Measurements from ENCODE around the gene CD99L2. TPM values are rescaled to one million over a fixed set of nuclear protein-coding genes. Genes with fewer than 3 reads are reported as not detected.

CD99L2 gene
- total RNA-seq, 1 experiment from 2014 or later, result 9.4 TPM

GRCh38 chrX:150899191-150899757 lies 806 bp upstream of the CD99L2 start:
- ChIA-PET POLR2A (interaction anchor here (0.6 to 1.7 kb wide), 3 partner anchors 33 to 182 kb away, joined by 4 to 7 read pairs (median 6); partner anchors contain the start of gene HMGB3), CTCF (interaction anchor here (1.0 kb wide), 1 partner anchor 127 kb away, joined by 3 read pairs; no protein-coding TSS in a partner anchor)
- no peak for TF ChIP-seq ZNF232 (CRISPR knock-in tag; IDR thresholded peaks at IDR 0.05)
- peaks cover 48% of the 10 kb centered on the region for H3K4me1 Mint-ChIP-seq
- peaks cover 3% of the 10 kb centered on the region for H3K9me3 Mint-ChIP-seq
- peak overlapping the region; percentile 97 for H3K27ac Mint-ChIP-seq
- H3K27me3 Mint-ChIP-seq (ENCODE audit: low read depth), result no peaks in the 10 kb centered on the region
- H3K36me3 Mint-ChIP-seq, result 0 out of 2 replicates have a peak, but pooled peaks cover 2% of the 10 kb centered on the region
- H3K4me3 Mint-ChIP-seq, result peak overlapping the region; percentile 73
- ATAC-seq (0 out of 2 replicates have a peak, but pooled peaks have one; percentile 2), DNase-seq (ENCODE audit: low spot score) (peak; percentile 40)

GRCh38 chrX:150897421-150898320 lies 797 bp downstream of the CD99L2 start:
- Mint-ChIP-seq H3K27me3 (ENCODE audit: low read depth) (no peaks in the 10 kb centered on the region), H3K9me3 (peaks cover 3% of the 10 kb centered on the region), H3K36me3 (0 out of 2 replicates have a peak, but pooled peaks cover 2% of the 10 kb centered on the region), H3K4me3 (peak overlapping the region; percentile 66), H3K27ac (no peak overlapping the region; the same call in 1 of the 2 replicates), H3K4me1 (peaks cover 34% of the 10 kb centered on the region)
- POLR2A ChIA-PET, result interaction anchor here (0.5 to 1.2 kb wide), 3 partner anchors 69 to 126 kb away, joined by 3 to 4 read pairs (median 3); no protein-coding TSS in a partner anchor
- no peak for ATAC-seq
- CTCF ChIA-PET, result interaction anchor here (0.7 kb wide), 1 partner anchor 71 kb away, joined by 3 read pairs; no protein-coding TSS in a partner anchor
- DNase-seq (ENCODE audit: low spot score), result peak; percentile 47
- TF ChIP-seq STAT6 (CRISPR knock-in tag; conservative IDR thresholded peaks at IDR 0.05; ENCODE audit: low read depth) (no peak), ZNF263 (CRISPR knock-in tag; IDR thresholded peaks at IDR 0.05; ENCODE audit: low read depth) (no peak), FOXJ3 (CRISPR knock-in tag; IDR thresholded peaks at IDR 0.05; ENCODE audit: borderline replicate concordance) (no peak), ELF4 (CRISPR knock-in tag; IDR thresholded peaks at IDR 0.05; ENCODE audit: low read depth) (no peak), ZNF396 (CRISPR knock-in tag; IDR thresholded peaks at IDR 0.05; ENCODE audit: borderline replicate concordance) (no peak), MYBL2 (CRISPR knock-in tag; IDR thresholded peaks at IDR 0.05) (no peak), NR2C2 (CRISPR knock-in tag; IDR thresholded peaks at IDR 0.05) (no peak), CTCF (IDR thresholded peaks at IDR 0.05) (no peak), MLX (CRISPR knock-in tag; IDR thresholded peaks at IDR 0.05) (no peak), HMGA2 (CRISPR knock-in tag; IDR thresholded peaks at IDR 0.05) (no peak), ERG (CRISPR knock-in tag; IDR thresholded peaks at IDR 0.05) (no peak)
- TF ChIP-seq, protein P1, sequence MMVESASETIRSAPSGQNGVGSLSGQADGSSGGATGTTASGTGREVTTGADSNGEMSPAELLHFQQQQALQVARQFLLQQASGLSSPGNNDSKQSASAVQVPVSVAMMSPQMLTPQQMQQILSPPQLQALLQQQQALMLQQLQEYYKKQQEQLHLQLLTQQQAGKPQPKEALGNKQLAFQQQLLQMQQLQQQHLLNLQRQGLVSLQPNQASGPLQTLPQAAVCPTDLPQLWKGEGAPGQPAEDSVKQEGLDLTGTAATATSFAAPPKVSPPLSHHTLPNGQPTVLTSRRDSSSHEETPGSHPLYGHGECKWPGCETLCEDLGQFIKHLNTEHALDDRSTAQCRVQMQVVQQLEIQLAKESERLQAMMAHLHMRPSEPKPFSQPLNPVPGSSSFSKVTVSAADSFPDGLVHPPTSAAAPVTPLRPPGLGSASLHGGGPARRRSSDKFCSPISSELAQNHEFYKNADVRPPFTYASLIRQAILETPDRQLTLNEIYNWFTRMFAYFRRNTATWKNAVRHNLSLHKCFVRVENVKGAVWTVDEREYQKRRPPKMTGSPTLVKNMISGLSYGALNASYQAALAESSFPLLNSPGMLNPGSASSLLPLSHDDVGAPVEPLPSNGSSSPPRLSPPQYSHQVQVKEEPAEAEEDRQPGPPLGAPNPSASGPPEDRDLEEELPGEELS (CRISPR knock-in tag; IDR thresholded peaks at IDR 0.05), result no peak
- TF ChIP-seq, protein P2, sequence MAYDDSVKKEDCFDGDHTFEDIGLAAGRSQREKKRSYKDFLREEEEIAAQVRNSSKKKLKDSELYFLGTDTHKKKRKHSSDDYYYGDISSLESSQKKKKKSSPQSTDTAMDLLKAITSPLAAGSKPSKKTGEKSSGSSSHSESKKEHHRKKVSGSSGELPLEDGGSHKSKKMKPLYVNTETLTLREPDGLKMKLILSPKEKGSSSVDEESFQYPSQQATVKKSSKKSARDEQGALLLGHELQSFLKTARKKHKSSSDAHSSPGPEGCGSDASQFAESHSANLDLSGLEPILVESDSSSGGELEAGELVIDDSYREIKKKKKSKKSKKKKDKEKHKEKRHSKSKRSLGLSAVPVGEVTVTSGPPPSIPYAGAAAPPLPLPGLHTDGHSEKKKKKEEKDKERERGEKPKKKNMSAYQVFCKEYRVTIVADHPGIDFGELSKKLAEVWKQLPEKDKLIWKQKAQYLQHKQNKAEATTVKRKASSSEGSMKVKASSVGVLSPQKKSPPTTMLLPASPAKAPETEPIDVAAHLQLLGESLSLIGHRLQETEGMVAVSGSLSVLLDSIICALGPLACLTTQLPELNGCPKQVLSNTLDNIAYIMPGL (CRISPR knock-in tag; IDR thresholded peaks at IDR 0.05), result no peak
- TF ChIP-seq, protein P3, sequence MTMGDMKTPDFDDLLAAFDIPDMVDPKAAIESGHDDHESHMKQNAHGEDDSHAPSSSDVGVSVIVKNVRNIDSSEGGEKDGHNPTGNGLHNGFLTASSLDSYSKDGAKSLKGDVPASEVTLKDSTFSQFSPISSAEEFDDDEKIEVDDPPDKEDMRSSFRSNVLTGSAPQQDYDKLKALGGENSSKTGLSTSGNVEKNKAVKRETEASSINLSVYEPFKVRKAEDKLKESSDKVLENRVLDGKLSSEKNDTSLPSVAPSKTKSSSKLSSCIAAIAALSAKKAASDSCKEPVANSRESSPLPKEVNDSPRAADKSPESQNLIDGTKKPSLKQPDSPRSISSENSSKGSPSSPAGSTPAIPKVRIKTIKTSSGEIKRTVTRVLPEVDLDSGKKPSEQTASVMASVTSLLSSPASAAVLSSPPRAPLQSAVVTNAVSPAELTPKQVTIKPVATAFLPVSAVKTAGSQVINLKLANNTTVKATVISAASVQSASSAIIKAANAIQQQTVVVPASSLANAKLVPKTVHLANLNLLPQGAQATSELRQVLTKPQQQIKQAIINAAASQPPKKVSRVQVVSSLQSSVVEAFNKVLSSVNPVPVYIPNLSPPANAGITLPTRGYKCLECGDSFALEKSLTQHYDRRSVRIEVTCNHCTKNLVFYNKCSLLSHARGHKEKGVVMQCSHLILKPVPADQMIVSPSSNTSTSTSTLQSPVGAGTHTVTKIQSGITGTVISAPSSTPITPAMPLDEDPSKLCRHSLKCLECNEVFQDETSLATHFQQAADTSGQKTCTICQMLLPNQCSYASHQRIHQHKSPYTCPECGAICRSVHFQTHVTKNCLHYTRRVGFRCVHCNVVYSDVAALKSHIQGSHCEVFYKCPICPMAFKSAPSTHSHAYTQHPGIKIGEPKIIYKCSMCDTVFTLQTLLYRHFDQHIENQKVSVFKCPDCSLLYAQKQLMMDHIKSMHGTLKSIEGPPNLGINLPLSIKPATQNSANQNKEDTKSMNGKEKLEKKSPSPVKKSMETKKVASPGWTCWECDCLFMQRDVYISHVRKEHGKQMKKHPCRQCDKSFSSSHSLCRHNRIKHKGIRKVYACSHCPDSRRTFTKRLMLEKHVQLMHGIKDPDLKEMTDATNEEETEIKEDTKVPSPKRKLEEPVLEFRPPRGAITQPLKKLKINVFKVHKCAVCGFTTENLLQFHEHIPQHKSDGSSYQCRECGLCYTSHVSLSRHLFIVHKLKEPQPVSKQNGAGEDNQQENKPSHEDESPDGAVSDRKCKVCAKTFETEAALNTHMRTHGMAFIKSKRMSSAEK (CRISPR knock-in tag; IDR thresholded peaks at IDR 0.05; ENCODE audit: borderline replicate concordance), result no peak
